GM21619 (cell line): ENCODE measurements around the gene B4GALT6.

Experiments
- ATAC-seq: cut with Tn5 transposase; IDR thresholded peaks from one replicate; pipeline ENCODE4 v1.9.1; 2021; ENCODE audit not compliant: unreplicated experiment

The B4GALT6 gene

GRCh38 chr18:31596081-31596872, 88.1 kb downstream of the B4GALT6 start:
- no peak for ATAC-seq

GRCh38 chr18:31595121-31595771, 89.1 kb downstream of the B4GALT6 start:
- ATAC-seq = no peak

GRCh38 chr18:31592506-31593157, 91.7 kb downstream of the B4GALT6 start:
- ATAC-seq = no peak

- ATAC-seq = no peak
These were observed 92.8 kb downstream of the B4GALT6 start, which contains the start of gene TTR for GRCh38 chr18:31591628-31592027. TTR (plus strand) TSS chr18:31591877; CDS start chr18:31591903, 26 bp downstream.

GRCh38 chr18:31591113-31591512, 93.3 kb downstream of the B4GALT6 start:
- no peak for ATAC-seq

GRCh38 chr18:31590570-31590969, 93.8 kb downstream of the B4GALT6 start:
- no peak for ATAC-seq

GRCh38 chr18:31587529-31587928, 96.9 kb downstream of the B4GALT6 start:
- no peak for ATAC-seq

- ATAC-seq = no peak
These were observed 97.8 kb downstream of the B4GALT6 start for GRCh38 chr18:31586616-31587015.

GRCh38 chr18:31585991-31586390, 98.4 kb downstream of the B4GALT6 start:
- ATAC-seq = no peak

- no peak for ATAC-seq
These were observed 101.1 kb downstream of the B4GALT6 start for GRCh38 chr18:31583185-31583854.

- no peak for ATAC-seq
These were observed 102.7 kb downstream of the B4GALT6 start for GRCh38 chr18:31581498-31582197.

GRCh38 chr18:31579375-31579774, 105.0 kb downstream of the B4GALT6 start:
- ATAC-seq = no peak

- no peak for ATAC-seq
These were observed 106.3 kb downstream of the B4GALT6 start for GRCh38 chr18:31578126-31578525.

GRCh38 chr18:31577195-31577594, 107.2 kb downstream of the B4GALT6 start:
- ATAC-seq = peak; percentile 44

GRCh38 chr18:31576670-31577069, 107.7 kb downstream of the B4GALT6 start:
- ATAC-seq = peak; percentile 71

GRCh38 chr18:31575515-31576257, 108.7 kb downstream of the B4GALT6 start:
- no peak for ATAC-seq

- no peak for ATAC-seq
These were observed 110.0 kb downstream of the B4GALT6 start for GRCh38 chr18:31574359-31574758.
